HAP-1 (cell line): ENCODE measurements around the gene FAM72A.
"Not testable (repeated sequence)": the region's sequence is repeated elsewhere in the genome, so short reads cannot be mapped to it uniquely, and the experiment has no call there.

Source experiments
- DNase-seq, 2 experiments: peaks; one replicate each; pipeline ENCODE4 v3.0.0-alpha.2; 2016 to 2020; ENCODE audit warnings: low spot score in 2 of 2
- H3K27me3 ChIP-seq: fragments of 250-450 bp; sonication (Bioruptor Pico); 2 replicates; pipeline ENCODE4 v1.5.1; 2020; ENCODE audit warnings: low read depth, mild to moderate bottlenecking, moderate library complexity
- H3K36me3 ChIP-seq: fragments of 250-450 bp; sonication (Bioruptor Pico); replicated peaks from 2 replicates; pipeline ENCODE4 v1.5.1; 2020; ENCODE audit warnings: mild to moderate bottlenecking
- H3K4me1 ChIP-seq: fragments of 250-450 bp; sonication (Bioruptor Pico); 2 replicates; pipeline ENCODE4 v1.5.1; 2020; ENCODE audit warnings: mild to moderate bottlenecking
- H3K4me3 ChIP-seq: fragments of 250-450 bp; sonication (Bioruptor Pico); 2 replicates; pipeline ENCODE4 v1.5.1; 2020; ENCODE audit warnings: mild to moderate bottlenecking, moderate library complexity
- H3K9me3 ChIP-seq: fragments of 250-450 bp; sonication (Bioruptor Pico); 2 replicates; pipeline ENCODE4 v1.5.1; 2020; ENCODE audit warnings: mild to moderate bottlenecking, moderate library complexity
- in situ Hi-C: fragments of 300-500 bp; cut with MboI; formaldehyde crosslinking; loops from 3 replicates; pipeline ENCODE4 v1.14.3; 2020; ENCODE audit warnings: low sequenced_read_pairs, inconsistent platforms, mixed read lengths

The FAM72A gene

DNA sequence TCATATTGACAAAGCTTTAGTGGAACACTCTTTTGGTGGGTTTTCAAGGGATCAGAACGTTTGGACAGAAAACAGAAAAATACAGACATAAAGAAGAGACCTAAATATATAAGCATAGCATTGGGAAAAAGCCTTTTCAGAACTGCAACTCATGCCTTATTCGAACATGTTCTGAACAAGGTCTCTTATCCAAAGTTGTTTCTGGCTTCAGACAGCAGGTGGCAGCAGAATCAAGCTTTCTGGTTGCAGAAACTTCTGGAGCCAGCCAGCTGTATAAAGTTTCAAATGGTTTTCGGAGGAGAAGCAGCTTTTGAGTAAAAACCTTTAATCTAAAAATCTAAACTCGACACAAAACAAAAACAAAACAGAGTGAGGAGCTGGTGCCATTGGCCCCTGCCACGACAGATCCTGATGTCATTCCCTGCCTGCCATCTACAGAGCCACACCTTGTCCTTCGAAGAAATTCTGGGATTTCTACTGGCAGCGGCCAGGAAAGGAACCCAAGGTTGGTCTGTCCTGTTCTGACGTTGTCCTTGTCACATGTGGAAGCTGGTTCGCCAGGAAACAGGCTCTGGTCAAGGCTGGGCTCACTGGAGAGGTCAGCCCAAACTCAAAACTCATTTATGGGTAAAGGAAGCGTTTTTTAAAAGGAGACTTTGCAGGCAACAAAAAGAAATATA lies 35.1 kb downstream of the FAM72A start:
- H3K27me3 ChIP-seq, H3K9me3 ChIP-seq, H3K4me1 ChIP-seq, DNase-seq, H3K36me3 ChIP-seq, in situ Hi-C loops, H3K4me3 ChIP-seq: not testable (repeated sequence)

DNA sequence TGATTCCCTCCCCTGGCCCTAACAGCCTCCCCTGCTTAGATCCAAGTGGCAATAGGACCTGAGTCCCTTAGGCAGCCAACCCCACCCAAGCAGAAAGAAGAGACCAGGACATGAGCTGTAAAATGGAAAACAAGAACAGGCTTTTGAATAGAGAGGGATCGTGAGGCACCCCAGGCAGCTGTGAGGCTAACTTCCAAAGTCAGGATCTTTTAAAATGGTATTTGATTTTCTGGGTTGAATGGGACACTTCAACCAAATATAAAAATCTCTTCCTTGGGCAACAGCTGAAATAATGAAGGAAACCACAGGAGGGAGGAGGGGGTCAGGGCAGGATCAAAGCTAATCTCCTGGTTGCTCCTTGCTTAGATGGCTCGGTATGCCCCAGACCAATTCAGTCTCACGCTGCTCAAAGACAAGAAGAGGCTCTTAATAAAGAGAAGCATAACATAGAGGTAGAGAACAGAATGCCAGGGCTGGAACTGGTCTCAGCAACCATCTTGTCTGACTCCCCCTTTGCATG lies 56.8 kb downstream of the FAM72A start:
- H3K4me3 ChIP-seq = no peak overlapping the region
- H3K4me1 ChIP-seq = no peaks in the 10 kb centered on the region
- peaks cover 2% of the 10 kb centered on the region; the same call in 1 of the 2 replicates for H3K27me3 ChIP-seq
- no peaks in the 10 kb centered on the region for H3K36me3 ChIP-seq
- DNase-seq = no peak
- in situ Hi-C loops = no loop called here
- no peaks in the 10 kb centered on the region for H3K9me3 ChIP-seq

DNA sequence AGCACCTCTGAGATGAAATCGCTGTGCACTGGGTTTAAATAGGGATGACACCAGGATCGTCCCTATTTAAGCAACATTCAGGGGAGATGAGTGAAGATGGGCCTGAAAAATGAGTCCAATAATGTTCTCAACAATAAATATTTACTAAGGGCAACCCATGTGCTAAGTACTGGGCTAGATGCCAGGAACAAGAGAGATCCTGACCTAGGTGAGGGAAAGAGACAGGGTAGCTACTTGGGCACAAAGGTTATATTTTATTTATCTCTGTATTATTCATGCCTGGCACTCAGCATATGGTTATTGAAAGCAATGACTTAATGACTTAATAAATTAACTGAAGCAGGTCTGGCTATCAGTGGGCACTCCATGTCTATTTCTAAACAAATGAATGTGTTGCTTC lies 58.0 kb downstream of the FAM72A start:
- DNase-seq = no peak
- H3K9me3 ChIP-seq = no peaks in the 10 kb centered on the region
- H3K4me3 ChIP-seq = no peak overlapping the region
- peaks cover 2% of the 10 kb centered on the region; the same call in 1 of the 2 replicates for H3K27me3 ChIP-seq
- no peaks in the 10 kb centered on the region for H3K36me3 ChIP-seq
- in situ Hi-C loops = no loop called here
- H3K4me1 ChIP-seq = no peaks in the 10 kb centered on the region

GRCh38 chr1:206143537-206144172 lies 59.0 kb downstream of the FAM72A start:
- H3K9me3 ChIP-seq = no peaks in the 10 kb centered on the region
- DNase-seq = no peak

DNA sequence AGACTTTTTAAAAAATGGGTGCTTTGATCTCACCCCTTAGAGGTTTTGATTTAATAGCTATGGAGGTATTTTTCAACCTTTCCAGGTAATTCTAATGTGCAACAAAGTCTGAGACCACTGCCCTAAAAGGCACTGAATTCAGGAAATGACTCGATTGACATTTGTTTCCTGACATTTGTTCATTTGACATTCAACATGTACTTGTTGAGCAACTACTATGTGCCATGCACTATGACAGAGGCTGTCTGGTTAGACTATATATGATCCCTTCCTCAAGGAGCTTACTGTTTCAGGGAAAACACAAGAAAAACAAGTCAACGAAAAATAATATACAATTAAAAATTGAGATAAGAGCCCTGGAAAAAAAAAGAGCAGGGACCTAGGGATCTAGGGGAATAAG lies 59.9 kb downstream of the FAM72A start:
- no peak overlapping the region for H3K4me3 ChIP-seq
- no peaks in the 10 kb centered on the region for H3K9me3 ChIP-seq
- no peaks in the 10 kb centered on the region for H3K4me1 ChIP-seq
- peaks cover 3% of the 10 kb centered on the region; the same call in 1 of the 2 replicates for H3K27me3 ChIP-seq
- in situ Hi-C loops = no loop called here
- H3K36me3 ChIP-seq = no peaks in the 10 kb centered on the region
- no peak for DNase-seq

More at GRCh38 chr1:206143537-206144172, 59.0 kb downstream of the FAM72A start:
- no peaks in the 10 kb centered on the region for H3K4me1 ChIP-seq
- H3K36me3 ChIP-seq = no peaks in the 10 kb centered on the region
- peaks cover 2% of the 10 kb centered on the region; the same call in 1 of the 2 replicates for H3K27me3 ChIP-seq
- in situ Hi-C loops = no loop called here
- no peak overlapping the region for H3K4me3 ChIP-seq

DNA sequence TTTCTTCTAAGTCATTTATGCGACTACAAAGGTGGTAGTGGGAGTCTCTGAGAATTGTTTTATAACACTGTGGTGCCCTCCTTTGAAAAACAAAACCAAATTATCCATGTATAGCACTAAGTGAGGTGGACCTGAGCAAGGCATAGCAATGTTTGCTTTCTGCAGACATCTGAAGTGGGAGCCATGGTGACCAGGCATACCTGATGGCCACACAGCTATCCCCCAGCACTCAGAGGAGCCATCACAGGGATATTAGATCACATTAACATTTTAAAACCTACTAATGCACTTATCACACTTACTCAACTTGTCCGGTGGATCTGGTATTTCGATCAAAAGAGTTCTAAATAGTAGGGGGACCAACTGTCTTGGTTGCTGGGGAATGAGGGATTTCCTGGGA lies 60.6 kb downstream of the FAM72A start:
- H3K4me1 ChIP-seq = no peaks in the 10 kb centered on the region
- no peaks in the 10 kb centered on the region for H3K9me3 ChIP-seq
- in situ Hi-C loops = no loop called here
- DNase-seq = no peak
- H3K4me3 ChIP-seq = no peak overlapping the region
- H3K36me3 ChIP-seq = no peaks in the 10 kb centered on the region
- H3K27me3 ChIP-seq = peaks cover 5% of the 10 kb centered on the region; the same call in 1 of the 2 replicates

GRCh38 chr1:206136241-206136640 lies 66.4 kb downstream of the FAM72A start:
- DNase-seq = no peak
- in situ Hi-C loops = no loop called here
- H3K4me1 ChIP-seq = no peaks in the 10 kb centered on the region
- H3K4me3 ChIP-seq = no peak overlapping the region
- H3K9me3 ChIP-seq = no peaks in the 10 kb centered on the region
- no peaks in the 10 kb centered on the region for H3K36me3 ChIP-seq
- H3K27me3 ChIP-seq = peaks cover 2% of the 10 kb centered on the region; the same call in 1 of the 2 replicates
